Aorta (tissue), 5 donors: ENCODE data around the gene MXRA8. TPM values are rescaled to one million over a fixed set of nuclear protein-coding genes. Genes with fewer than 3 reads are reported as not detected.

Experiments
- ATAC-seq: fragments of 200-7000 bp; cut with Tn5 transposase; one replicate; pipeline ENCODE4 v1.9.1; 2022; ENCODE audit warnings: moderate library complexity; ENCODE audit not compliant: low FRiP score
- DNase-seq, 2 donors: peaks; one replicate each; pipeline ENCODE4 v3.0.0-alpha.2; 2020
- H3K27ac ChIP-seq, 2 donors: one replicate each; pipeline ENCODE4 v1.5.1; 2013; ENCODE audit warnings: low read length in 2 of 2, mild to moderate bottlenecking in 2 of 2, moderate library complexity in 2 of 2, control low read depth in 1 of 2, inconsistent platforms in 1 of 2, low read depth in 1 of 2
- H3K27me3 ChIP-seq, 2 donors: one replicate each; pipeline ENCODE4 v1.6.1; 2013; ENCODE audit warnings: control low read depth in 1 of 2, low read length in 1 of 2, mild to moderate bottlenecking in 1 of 2, moderate library complexity in 1 of 2; ENCODE audit not compliant: insufficient read depth in 2 of 2, control insufficient read depth in 1 of 2
- H3K36me3 ChIP-seq, 2 donors: one replicate each; pipeline ENCODE4 v1.6.1; 2013; ENCODE audit warnings: control low read depth in 1 of 2, low read length in 1 of 2, mild to moderate bottlenecking in 1 of 2; ENCODE audit not compliant: insufficient read depth in 2 of 2, control insufficient read depth in 1 of 2
- H3K4me1 ChIP-seq, 2 donors: one replicate each; pipeline ENCODE4 v1.6.1; 2013; ENCODE audit warnings: low read length in 2 of 2, control low read depth in 1 of 2, mild to moderate bottlenecking in 1 of 2, moderate library complexity in 1 of 2; ENCODE audit not compliant: insufficient read depth in 2 of 2, control insufficient read depth in 1 of 2
- H3K4me3 ChIP-seq, 2 donors: one replicate each; pipeline ENCODE4 v1.5.1; 2013; ENCODE audit warnings: low read length in 2 of 2, control low read depth in 1 of 2, mild to moderate bottlenecking in 1 of 2
- H3K9me3 ChIP-seq: one replicate; pipeline ENCODE4 v1.6.1; 2013; ENCODE audit warnings: mild to moderate bottlenecking, low read length; ENCODE audit not compliant: control insufficient read depth
- WGBS, 2 donors: extraction: QIAGEN DNeasy Blood & Tissue Kit; methylation state at CpG; one replicate each; pipeline ENCODE4 v1.1.7; 2013; 5-methylcytosine and 5-hydroxymethylcytosine counted together
- intact Hi-C, 2 donors: fragments of 100-400 bp; cut with DNase I; formaldehyde crosslinking; loops; one replicate each; pipeline versions ENCODE4 v1.14.2 to v1.15.0; 2022
- microRNA-seq, 2 donors: library from miRNA; unstranded; fragments of <30 nt; microRNA quantifications; one replicate each; pipeline ENCODE4 v1.2.0, GENCODE V29; 2020
- polyA plus RNA-seq, 2 donors: library from polyadenylated mRNA; stranded (reverse); fragments of 200-250 nt; gene quantifications; one replicate each; pipeline ENCODE4 v1.2.3, GENCODE V29; 2013
- total RNA-seq, 2 donors: library from RNA; stranded (reverse); fragmentation: NEBNext Ultra II Directional; extraction: Animal tissue kit (Norgen Biotek cat#: 25700); gene quantifications; one replicate each; pipeline ENCODE4 v1.2.1, GENCODE V29; 2021
- donor health status: healthy with polysubstance abuse.
- donor health status: Bipolar disorder and iron deficiency.
- donor health status: DM: no; HTN: no; CAD: no.
- donor health status: DM: no; HTN: no; CAD: no.
- donor health status: DM: yes; HTN: yes; CAD: no.

MXRA8 gene
- total and polyA plus RNA-seq, 4 donors: 52.3 to 364 (median 163) TPM

GRCh38 chr1:1304331-1305299, 53.7 kb downstream of the MXRA8 start:
- Histone ChIP-seq H3K27me3 (no peaks in the 10 kb centered on the region), H3K4me1 (no peaks in the 10 kb centered on the region), H3K36me3 (no peaks in the 10 kb centered on the region), H3K9me3 (no peaks in the 10 kb centered on the region), H3K27ac (no peak overlapping the region), H3K4me3 (no peak overlapping the region)
- ATAC-seq: no peak
- 37 to 43% methylated on average over 29 of the region's 29 CpGs for WGBS, 2 donors
- intact Hi-C loops: no loop called here
- peak in 1 of 2 donors; percentile 78 for DNase-seq

GRCh38 chr1:1303736-1304135, 54.6 kb downstream of the MXRA8 start:
- H3K27me3 ChIP-seq: no peaks in the 10 kb centered on the region
- no peaks in the 10 kb centered on the region for H3K9me3 ChIP-seq
- no peaks in the 10 kb centered on the region for H3K36me3 ChIP-seq
- H3K27ac ChIP-seq: no peak overlapping the region
- WGBS, 2 donors: 86 to 91% methylated on average over 13 of the region's 13 CpGs
- intact Hi-C loops: no loop called here
- ATAC-seq (no peak), DNase-seq (no peak)
- H3K4me3 ChIP-seq: no peak overlapping the region
- H3K4me1 ChIP-seq: no peaks in the 10 kb centered on the region

GRCh38 chr1:1302951-1303509, 55.3 kb downstream of the MXRA8 start:
- DNase-seq (no peak), ATAC-seq (no peak)
- H3K27me3 ChIP-seq: no peaks in the 10 kb centered on the region
- intact Hi-C loops: no loop called here
- no peaks in the 10 kb centered on the region for H3K9me3 ChIP-seq
- H3K4me3 ChIP-seq: no peak overlapping the region
- no peaks in the 10 kb centered on the region for H3K36me3 ChIP-seq
- no peak overlapping the region for H3K27ac ChIP-seq
- WGBS, 2 donors: 86 to 88% methylated on average over 29 to 31 of the region's 31 CpGs
- H3K4me1 ChIP-seq: no peaks in the 10 kb centered on the region

Small RNAs within 50 kb of the gene (microRNA-seq; reads per million reads assigned to microRNA genes)
- gene MIR6727 (0 to 1.2 reads per million in 2 donors), gene MIR6808 (0 to 1.2 reads per million in 2 donors)

Other genes with a start within 250 kb of the MXRA8 start
- gene C1orf159, start 242.5 kb downstream of the MXRA8 start, total RNA-seq: 10 to 100 TPM in 1 of 2 donors, 1 to 10 TPM in 1; 9.3 to 13.6 TPM
- 10 to 100 TPM in 1 of 2 donors, 1 to 10 TPM in 1; 4.0 to 35.4 TPM for gene C1orf159, start 242.5 kb downstream of the MXRA8 start, polyA plus RNA-seq
- gene TTLL10, start 184.7 kb downstream of the MXRA8 start, total RNA-seq: under 1 TPM in 1 of 2 donors, not detected in 1; 0.15 TPM
- gene TTLL10, start 184.7 kb downstream of the MXRA8 start, polyA plus RNA-seq: not detected
- gene TNFRSF18, start 152.0 kb downstream of the MXRA8 start, total RNA-seq: 1 to 10 TPM; 1.0 to 1.1 TPM
- gene TNFRSF18, start 152.0 kb downstream of the MXRA8 start, polyA plus RNA-seq: 1 to 10 TPM in 1 of 2 donors, not detected in 1; 1.3 TPM
- 1 to 10 TPM; 1.6 to 3.5 TPM for gene TNFRSF4, start 144.4 kb downstream of the MXRA8 start, total RNA-seq
- gene TNFRSF4, start 144.4 kb downstream of the MXRA8 start, polyA plus RNA-seq: 1 to 10 TPM in 1 of 2 donors, not detected in 1; 1.0 TPM
- gene SDF4, start 126.6 kb downstream of the MXRA8 start, total RNA-seq: 100 to 1,000 TPM; 138 to 140 TPM
- 100 to 1,000 TPM in 1 of 2 donors, 10 to 100 TPM in 1; 73.3 to 158 TPM for gene SDF4, start 126.6 kb downstream of the MXRA8 start, polyA plus RNA-seq
- 10 to 100 TPM; 11.3 to 12.8 TPM for gene B3GALT6, start 126.3 kb downstream of the MXRA8 start, total RNA-seq
- 1 to 10 TPM; 2.5 to 9.3 TPM for gene B3GALT6, start 126.3 kb downstream of the MXRA8 start, polyA plus RNA-seq
- gene C1QTNF12, start 111.8 kb downstream of the MXRA8 start, total RNA-seq: 1 to 10 TPM; 3.9 to 4.3 TPM
- gene C1QTNF12, start 111.8 kb downstream of the MXRA8 start, polyA plus RNA-seq: 10 to 100 TPM in 1 of 2 donors, 1 to 10 TPM in 1; 3.4 to 10.0 TPM
- gene UBE2J2, start 84.7 kb downstream of the MXRA8 start, total RNA-seq: 10 to 100 TPM; 46.9 to 49.4 TPM
- 10 to 100 TPM; 17.2 to 49.3 TPM for gene UBE2J2, start 84.7 kb downstream of the MXRA8 start, polyA plus RNA-seq
- gene SCNN1D, start 78.1 kb downstream of the MXRA8 start, total RNA-seq: 1 to 10 TPM; 3.5 to 8.2 TPM
- gene SCNN1D, start 78.1 kb downstream of the MXRA8 start, polyA plus RNA-seq: 10 to 100 TPM in 1 of 2 donors, 1 to 10 TPM in 1; 7.9 to 24.1 TPM
- gene ACAP3, start 50.6 kb downstream of the MXRA8 start, total RNA-seq: 10 to 100 TPM; 25.0 to 69.2 TPM
- gene ACAP3, start 50.6 kb downstream of the MXRA8 start, polyA plus RNA-seq: 10 to 100 TPM; 10.6 to 63.9 TPM
- gene PUSL1, start 50.0 kb downstream of the MXRA8 start, total RNA-seq: 10 to 100 TPM in 1 of 2 donors, 1 to 10 TPM in 1; 7.4 to 12.6 TPM
- gene PUSL1, start 50.0 kb downstream of the MXRA8 start, polyA plus RNA-seq: 10 to 100 TPM in 1 of 2 donors, 1 to 10 TPM in 1; 5.8 to 13.7 TPM
- gene INTS11, start 33.9 kb downstream of the MXRA8 start, total RNA-seq: 100 to 1,000 TPM; 114 to 121 TPM
- gene INTS11, start 33.9 kb downstream of the MXRA8 start, polyA plus RNA-seq: 100 to 1,000 TPM in 1 of 2 donors, 10 to 100 TPM in 1; 48.0 to 995 TPM
- gene CPTP, start 33.8 kb downstream of the MXRA8 start, total RNA-seq: 10 to 100 TPM; 13.9 to 16.4 TPM
- gene CPTP, start 33.8 kb downstream of the MXRA8 start, polyA plus RNA-seq: 10 to 100 TPM; 12.9 to 14.9 TPM
- gene TAS1R3, start 27.3 kb downstream of the MXRA8 start, total RNA-seq: under 1 TPM; 0.24 to 0.36 TPM
- under 1 TPM; 0.25 to 0.31 TPM for gene TAS1R3, start 27.3 kb downstream of the MXRA8 start, polyA plus RNA-seq
- gene DVL1, start 9.1 kb downstream of the MXRA8 start, total RNA-seq: 10 to 100 TPM; 48.7 to 53.7 TPM
- 10 to 100 TPM; 21.2 to 71.9 TPM for gene DVL1, start 9.1 kb downstream of the MXRA8 start, polyA plus RNA-seq
- 10 to 100 TPM; 59.6 to 65.6 TPM for gene AURKAIP1, start 16.7 kb upstream of the MXRA8 start, total RNA-seq
- gene AURKAIP1, start 16.7 kb upstream of the MXRA8 start, polyA plus RNA-seq: 100 to 1,000 TPM; 119 to 154 TPM
- 100 to 1,000 TPM; 153 to 246 TPM for gene CCNL2, start 40.8 kb upstream of the MXRA8 start, total RNA-seq
- 100 to 1,000 TPM in 1 of 2 donors, 10 to 100 TPM in 1; 34.6 to 409 TPM for gene CCNL2, start 40.8 kb upstream of the MXRA8 start, polyA plus RNA-seq
- 10 to 100 TPM; 69.7 to 70.2 TPM for gene MRPL20, start 48.7 kb upstream of the MXRA8 start, total RNA-seq
- 100 to 1,000 TPM; 144 to 184 TPM for gene MRPL20, start 48.7 kb upstream of the MXRA8 start, polyA plus RNA-seq
- gene ANKRD65, start 62.7 kb upstream of the MXRA8 start, total RNA-seq: 1 to 10 TPM; 1.5 to 6.9 TPM
- under 1 TPM in 1 of 2 donors, not detected in 1; 0.13 TPM for gene ANKRD65, start 62.7 kb upstream of the MXRA8 start, polyA plus RNA-seq
- 10 to 100 TPM; 35.6 to 86.5 TPM for gene VWA1, start 77.1 kb upstream of the MXRA8 start, total RNA-seq
- gene VWA1, start 77.1 kb upstream of the MXRA8 start, polyA plus RNA-seq: 1 to 10 TPM in 1 of 2 donors, under 1 TPM in 1; 0.13 to 4.5 TPM
- gene ATAD3C, start 91.1 kb upstream of the MXRA8 start, total RNA-seq: 1 to 10 TPM in 1 of 2 donors, under 1 TPM in 1; 0.42 to 5.5 TPM
- gene ATAD3C, start 91.1 kb upstream of the MXRA8 start, polyA plus RNA-seq: under 1 TPM in 1 of 2 donors, not detected in 1; 0.08 TPM
- 10 to 100 TPM in 1 of 2 donors, 1 to 10 TPM in 1; 8.1 to 21.5 TPM for gene ATAD3B, start 113.2 kb upstream of the MXRA8 start, total RNA-seq
- 10 to 100 TPM in 1 of 2 donors, 1 to 10 TPM in 1; 6.1 to 44.8 TPM for gene ATAD3B, start 113.2 kb upstream of the MXRA8 start, polyA plus RNA-seq
- 10 to 100 TPM; 11.9 to 13.2 TPM for gene ATAD3A, start 153.6 kb upstream of the MXRA8 start, total RNA-seq
- 10 to 100 TPM in 1 of 2 donors, 1 to 10 TPM in 1; 8.3 to 20.2 TPM for gene ATAD3A, start 153.6 kb upstream of the MXRA8 start, polyA plus RNA-seq
- 1 to 10 TPM; 6.2 to 7.8 TPM for gene TMEM240, start 182.1 kb upstream of the MXRA8 start, total RNA-seq
- 10 to 100 TPM in 1 of 2 donors, 1 to 10 TPM in 1; 1.1 to 15.1 TPM for gene TMEM240, start 182.1 kb upstream of the MXRA8 start, polyA plus RNA-seq
- 10 to 100 TPM; 67.7 to 71.5 TPM for gene SSU72, start 216.3 kb upstream of the MXRA8 start, total RNA-seq
- gene SSU72, start 216.3 kb upstream of the MXRA8 start, polyA plus RNA-seq: 10 to 100 TPM; 65.0 to 92.8 TPM
- 1 to 10 TPM; 1.2 to 3.0 TPM for gene FNDC10, start 241.6 kb upstream of the MXRA8 start, total RNA-seq
- gene FNDC10, start 241.6 kb upstream of the MXRA8 start, polyA plus RNA-seq: under 1 TPM; 0.38 to 0.50 TPM